ENCODE results near the gene DSCAM. TPM values are rescaled to one million over a fixed set of nuclear protein-coding genes. Genes with fewer than 3 reads are reported as not detected.
"Not testable (repeated sequence)": the region's sequence is repeated elsewhere in the genome, so short reads cannot be mapped to it uniquely, and the experiment has no call there.

DSCAM gene
- total RNA-seq, 1 donor from 2014 or later: 0.20 TPM

GRCh38 chr21:40373761-40374160, 473.2 kb downstream of the DSCAM start:
- DNase-seq: no peak

- DNase-seq: no peak
Measured at GRCh38 chr21:40372506-40372905, 474.5 kb downstream of the DSCAM start.

GRCh38 chr21:40371329-40371728, 475.6 kb downstream of the DSCAM start:
- no peak for DNase-seq

GRCh38 chr21:40356644-40357043, 490.3 kb downstream of the DSCAM start:
- no peak for DNase-seq

- DNase-seq: no peak
Measured at GRCh38 chr21:40355076-40355475, 491.9 kb downstream of the DSCAM start.

- no peak for DNase-seq
Measured at GRCh38 chr21:40351006-40351405, 496.0 kb downstream of the DSCAM start.

- no peak for DNase-seq
Measured at GRCh38 chr21:40349591-40349990, 497.4 kb downstream of the DSCAM start.

- no peak for DNase-seq
Measured at GRCh38 chr21:40345711-40346321, 501.1 kb downstream of the DSCAM start.

- no peak for DNase-seq
Measured at GRCh38 chr21:40340357-40340756, 506.6 kb downstream of the DSCAM start.

GRCh38 chr21:40339050-40339449, 507.9 kb downstream of the DSCAM start:
- DNase-seq: no peak

- DNase-seq: no peak
Measured at GRCh38 chr21:40337981-40338380, 509.0 kb downstream of the DSCAM start.

- no peak for DNase-seq
Measured at GRCh38 chr21:40335704-40336103, 511.3 kb downstream of the DSCAM start.

GRCh38 chr21:40334159-40334558, 512.8 kb downstream of the DSCAM start:
- no peak for DNase-seq

- no peak for DNase-seq
Measured at GRCh38 chr21:40333731-40334130, 513.2 kb downstream of the DSCAM start.

- DNase-seq: no peak
Measured at GRCh38 chr21:40331804-40332203, 515.2 kb downstream of the DSCAM start.

- no peak for DNase-seq
Measured at GRCh38 chr21:40331172-40331571, 515.8 kb downstream of the DSCAM start.

- DNase-seq: no peak
Measured at GRCh38 chr21:40324389-40324788, 522.6 kb downstream of the DSCAM start.

GRCh38 chr21:40320718-40321117, 526.2 kb downstream of the DSCAM start:
- not testable (repeated sequence) for DNase-seq

GRCh38 chr21:40318371-40318770, 528.6 kb downstream of the DSCAM start:
- DNase-seq: no peak

GRCh38 chr21:40316104-40316503, 530.9 kb downstream of the DSCAM start:
- no peak for DNase-seq

GRCh38 chr21:40315626-40316025, 531.3 kb downstream of the DSCAM start:
- DNase-seq: no peak

- no peak for DNase-seq
Measured at GRCh38 chr21:40313260-40313659, 533.7 kb downstream of the DSCAM start.

- DNase-seq: no peak
Measured at GRCh38 chr21:40300300-40300699, 546.7 kb downstream of the DSCAM start.

GRCh38 chr21:40299451-40299850, 547.5 kb downstream of the DSCAM start:
- no peak for DNase-seq

GRCh38 chr21:40294345-40294744, 552.6 kb downstream of the DSCAM start:
- DNase-seq: no peak
